ENCODE data around the gene CAV1.

- TF ChIP-seq EZH2 (IDR thresholded peaks at IDR 0.05; ENCODE audit: insufficient read depth, poor library complexity, severe bottlenecking) (no peak), EZH2phosphoT487 (IDR thresholded peaks at IDR 0.05; ENCODE audit: insufficient read depth, low read depth) (no peak)
These were observed 13.0 kb upstream of the CAV1 start for GRCh38 chr7:116511552-116512519.
